Neural progenitor cell (in vitro differentiated cells): ENCODE results near the gene QSOX1.

Experiments
- CTCF ChIP-seq: fragments of 200-600 bp; sonication (generic); IDR thresholded peaks from 2 replicates; pipeline ENCODE4 v1.5.1; 2017; ENCODE audit warnings: antibody characterized with exemption, mild to moderate bottlenecking
- EZH2 ChIP-seq: fragments of 200-600 bp; sonication (generic); IDR thresholded peaks from 2 replicates; pipeline ENCODE4 v1.6.1; 2017; ENCODE audit warnings: antibody characterized with exemption, mild to moderate bottlenecking, moderate library complexity

DNA sequence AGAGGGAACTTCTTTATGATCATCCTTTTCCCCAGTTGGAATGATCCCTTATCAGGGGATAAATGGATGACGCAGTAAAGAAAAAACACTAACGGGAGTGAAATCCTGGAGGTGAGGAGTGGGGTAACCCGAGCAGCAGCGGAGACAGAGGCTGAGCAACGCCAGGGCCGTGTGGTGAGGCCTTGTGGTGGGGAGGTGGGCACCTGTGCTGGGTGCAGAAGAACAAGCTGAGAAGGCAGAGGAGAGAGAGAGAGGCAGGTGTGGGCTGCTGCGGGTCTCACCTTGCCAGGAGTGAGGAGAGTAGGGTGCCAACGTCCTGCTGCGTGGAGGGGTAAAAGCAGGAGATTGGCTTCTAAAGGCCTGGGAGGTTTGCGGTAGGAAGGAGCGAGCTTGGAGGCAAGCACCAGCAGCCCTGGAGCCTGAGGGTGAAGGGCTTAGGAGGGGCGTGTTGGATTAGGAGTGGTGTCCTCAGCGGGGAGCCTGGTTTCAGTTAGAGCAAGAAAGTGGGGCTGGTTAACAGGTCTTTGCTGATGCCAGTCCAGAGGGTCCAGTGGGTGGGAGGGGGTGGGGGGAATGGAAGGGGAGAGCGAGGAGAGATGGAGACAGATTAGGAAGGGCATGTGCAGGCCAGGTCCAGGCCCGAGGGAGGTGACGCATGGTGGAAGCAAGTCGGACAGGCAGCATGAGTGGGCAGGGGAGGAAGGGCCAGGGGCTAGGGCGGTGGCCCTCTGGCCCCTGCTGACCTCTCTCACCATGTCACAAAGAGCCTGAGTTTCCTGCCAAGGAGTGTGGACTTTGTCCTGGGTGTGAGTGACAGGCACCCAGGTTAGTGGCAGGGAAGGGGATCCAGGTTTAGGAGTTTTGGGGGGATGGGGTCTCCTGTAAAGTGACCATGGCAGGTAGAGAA is 38.7 kb downstream of the QSOX1 start:
- TF ChIP-seq CTCF (no peak), EZH2 (no peak)
